IgD-negative memory B cell (primary cell): ENCODE measurements around the gene CAVIN4. TPM values are rescaled to one million over a fixed set of nuclear protein-coding genes. Genes with fewer than 3 reads are reported as not detected.

ENCODE experiments used
- H3K27ac Mint-ChIP-seq, 3 donors: one replicate each; pipeline ENCODE4 v1.8.0; 2020 to 2022; ENCODE audit warnings: mild to moderate bottlenecking in 3 of 3, mixed read lengths in 3 of 3, moderate library complexity in 1 of 3
- H3K27me3 Mint-ChIP-seq: one replicate; pipeline ENCODE4 v1.8.0; 2021; ENCODE audit warnings: mixed read lengths
- H3K36me3 Mint-ChIP-seq: one replicate; pipeline ENCODE4 v1.8.0; 2020; ENCODE audit warnings: mild to moderate bottlenecking, mixed read lengths
- H3K4me1 Mint-ChIP-seq, 3 donors: one replicate each; pipeline ENCODE4 v1.8.0; 2020 to 2022; ENCODE audit warnings: mixed read lengths in 3 of 3, mild to moderate bottlenecking in 1 of 3
- H3K4me3 Mint-ChIP-seq, 4 donors: one replicate each; pipeline ENCODE4 v1.8.0; 2020 to 2022; ENCODE audit warnings: mild to moderate bottlenecking in 4 of 4, mixed read lengths in 4 of 4, moderate library complexity in 3 of 4
- H3K9me3 Mint-ChIP-seq, 3 donors: one replicate each; pipeline ENCODE4 v1.8.0; 2020 to 2021; ENCODE audit warnings: mixed read lengths in 3 of 3, mild to moderate bottlenecking in 1 of 3
- polyA plus RNA-seq: library from polyadenylated mRNA; unstranded; fragments of 300-500 nt; fragmentation: Illumina TruSeq; gene quantifications from one replicate; pipeline ENCODE4 v1.2.3, GENCODE V29; 2021

The CAVIN4 gene
- polyA plus RNA-seq, 1 donor from 2014 or later: not detected

DNA sequence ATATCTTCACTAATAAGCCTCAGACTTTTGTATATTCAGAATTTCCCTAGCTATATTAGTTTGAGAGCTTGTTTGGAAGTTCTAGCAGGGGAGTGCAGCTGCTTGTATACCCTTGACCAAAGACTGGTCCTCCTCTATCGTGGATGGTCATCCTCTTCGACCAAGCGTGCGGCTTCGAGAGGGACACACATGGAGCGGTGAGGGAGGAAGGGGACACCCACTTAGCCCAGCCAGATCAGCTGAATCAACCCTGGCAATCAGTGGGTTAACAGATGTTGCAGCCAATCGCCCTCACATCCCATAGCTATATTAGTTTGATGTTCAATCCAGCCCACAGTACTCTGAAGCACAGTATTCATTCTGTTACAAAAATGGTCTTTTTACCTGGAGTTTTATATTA lies 3.2 kb downstream of the CAVIN4 start:
- peaks cover 4% of the 10 kb centered on the region for H3K27me3 Mint-ChIP-seq
- no peaks in the 10 kb centered on the region for H3K36me3 Mint-ChIP-seq
- no peak overlapping the region for H3K4me3 Mint-ChIP-seq
- no peaks in the 10 kb centered on the region for H3K4me1 Mint-ChIP-seq
- H3K27ac Mint-ChIP-seq: no peak overlapping the region
- H3K9me3 Mint-ChIP-seq: no peaks in the 10 kb centered on the region

DNA sequence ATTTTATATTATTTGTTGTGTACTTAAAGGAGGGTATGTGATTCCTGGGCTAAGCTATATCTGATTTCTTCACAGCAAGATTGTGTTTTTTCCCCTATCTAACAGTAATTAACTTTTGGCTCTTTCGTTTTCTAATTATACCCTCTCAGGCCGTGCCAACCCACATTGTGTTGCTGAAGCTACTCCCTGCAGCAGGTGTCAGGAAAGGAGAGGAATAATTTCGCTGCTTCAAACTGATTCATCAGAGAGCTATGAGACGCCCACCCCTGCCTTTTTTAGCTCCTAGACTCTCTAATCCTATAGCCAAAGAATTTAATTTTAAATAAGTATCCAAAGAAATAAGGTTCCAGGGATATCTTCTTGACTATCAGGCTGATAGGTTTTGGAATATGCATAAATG lies 3.8 kb downstream of the CAVIN4 start:
- H3K9me3 Mint-ChIP-seq: no peaks in the 10 kb centered on the region
- no peak overlapping the region for H3K27ac Mint-ChIP-seq
- no peaks in the 10 kb centered on the region for H3K4me1 Mint-ChIP-seq
- no peaks in the 10 kb centered on the region for H3K36me3 Mint-ChIP-seq
- no peak overlapping the region for H3K4me3 Mint-ChIP-seq
- peaks cover 4% of the 10 kb centered on the region for H3K27me3 Mint-ChIP-seq

DNA sequence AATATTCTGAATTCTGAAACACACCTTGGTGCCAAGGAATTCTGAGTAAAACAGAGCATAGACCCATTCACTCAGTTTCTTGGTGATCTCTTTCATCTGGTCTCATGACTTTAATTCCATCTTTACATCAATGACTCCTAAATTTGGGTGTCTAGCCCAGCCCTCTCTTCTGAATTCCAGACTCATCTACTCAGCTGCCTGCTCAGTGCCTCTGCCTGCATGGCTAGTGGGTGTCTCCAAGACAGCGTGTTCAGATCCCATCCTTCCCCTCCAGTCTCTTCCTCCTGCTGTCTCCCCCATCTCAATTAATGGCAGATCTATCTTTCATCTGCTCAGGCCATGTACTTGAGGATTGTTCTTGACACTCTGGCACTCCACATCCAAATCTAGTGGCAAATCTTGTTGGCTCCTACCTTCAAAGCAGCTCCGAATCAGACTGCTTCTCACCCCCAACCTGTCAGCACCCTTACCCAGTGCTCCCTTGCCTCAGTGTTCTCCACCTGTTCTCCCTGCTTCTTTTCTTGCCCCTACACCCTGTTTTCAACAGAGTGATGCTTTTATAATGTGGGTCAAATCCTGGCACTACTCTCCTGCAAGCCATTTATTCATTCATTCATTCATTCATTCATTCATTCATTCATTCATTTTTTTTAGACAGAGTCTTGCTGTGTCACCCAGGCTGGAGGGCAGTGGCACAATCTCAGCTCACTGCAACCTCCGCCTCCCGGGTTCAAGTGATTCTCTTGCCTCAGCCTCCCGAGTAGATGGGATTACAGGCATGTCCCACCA lies 5.3 kb downstream of the CAVIN4 start:
- Mint-ChIP-seq H3K27me3 (peaks cover 4% of the 10 kb centered on the region), H3K27ac (no peak overlapping the region), H3K9me3 (no peaks in the 10 kb centered on the region), H3K4me3 (no peak overlapping the region), H3K36me3 (no peaks in the 10 kb centered on the region), H3K4me1 (no peaks in the 10 kb centered on the region)

DNA sequence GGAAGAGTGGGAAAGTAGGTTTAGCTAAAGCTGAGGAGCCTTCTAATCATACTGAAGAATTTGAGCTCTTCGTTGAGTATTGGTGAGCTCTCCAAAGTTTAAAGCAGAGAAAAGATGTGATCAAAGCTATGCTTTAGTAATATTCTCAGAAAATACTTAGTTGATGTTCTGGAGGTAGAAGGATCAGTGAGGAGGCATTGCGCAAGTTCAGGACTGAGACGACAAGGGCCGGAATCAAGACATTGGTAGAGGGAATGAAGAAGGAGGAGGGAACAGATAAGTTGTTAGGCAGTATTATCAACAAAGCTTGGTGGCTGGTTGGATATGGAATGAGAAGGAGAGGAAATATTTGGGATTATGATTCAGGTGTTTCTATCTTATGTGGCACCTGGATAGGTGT lies 7.1 kb downstream of the CAVIN4 start:
- Mint-ChIP-seq H3K27ac (no peak overlapping the region), H3K4me3 (no peak overlapping the region), H3K36me3 (no peaks in the 10 kb centered on the region), H3K4me1 (no peaks in the 10 kb centered on the region), H3K27me3 (peaks cover 4% of the 10 kb centered on the region), H3K9me3 (no peaks in the 10 kb centered on the region)

DNA sequence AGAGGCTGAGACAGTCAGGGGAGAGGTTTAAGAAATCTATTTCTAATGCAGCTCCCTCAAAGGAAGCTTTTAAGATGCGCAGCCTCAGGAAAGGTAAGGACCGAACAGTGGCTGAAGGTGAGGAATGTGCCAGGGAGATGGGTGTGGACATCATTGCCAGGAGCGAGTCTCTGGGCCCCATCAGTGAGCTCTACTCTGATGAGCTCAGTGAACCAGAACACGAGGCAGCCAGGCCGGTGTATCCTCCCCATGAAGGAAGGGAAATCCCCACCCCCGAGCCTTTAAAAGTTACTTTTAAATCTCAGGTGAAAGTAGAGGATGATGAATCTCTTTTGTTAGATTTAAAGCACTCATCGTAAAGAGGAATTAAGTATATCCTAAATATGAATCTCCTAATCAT lies 8.2 kb downstream of the CAVIN4 start:
- H3K36me3 Mint-ChIP-seq: no peaks in the 10 kb centered on the region
- no peak overlapping the region for H3K27ac Mint-ChIP-seq
- H3K27me3 Mint-ChIP-seq: peaks cover 4% of the 10 kb centered on the region
- H3K9me3 Mint-ChIP-seq: no peaks in the 10 kb centered on the region
- H3K4me1 Mint-ChIP-seq: no peaks in the 10 kb centered on the region
- H3K4me3 Mint-ChIP-seq: no peak overlapping the region

DNA sequence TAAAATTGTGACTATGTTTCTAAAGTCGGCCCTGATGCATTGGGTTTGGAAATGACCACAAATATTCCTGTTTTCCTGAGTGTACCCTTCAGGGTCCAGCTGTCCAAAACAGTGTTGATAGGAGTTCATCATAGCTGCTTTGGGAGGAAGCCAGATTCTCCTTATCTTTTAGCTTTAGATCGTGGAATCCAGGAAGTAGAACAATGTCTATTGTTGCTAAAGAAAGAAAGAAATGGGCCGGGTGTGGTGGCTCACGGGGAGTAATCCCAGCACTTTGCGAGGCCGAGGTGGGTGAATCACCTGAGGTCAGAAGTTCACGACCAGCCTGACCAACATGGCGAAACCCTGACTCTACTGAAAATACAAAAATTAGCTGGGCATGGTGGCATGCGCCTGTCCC lies 9.5 kb downstream of the CAVIN4 start:
- peaks cover under 1% of the 10 kb centered on the region for H3K27me3 Mint-ChIP-seq
- no peaks in the 10 kb centered on the region for H3K4me1 Mint-ChIP-seq
- H3K4me3 Mint-ChIP-seq: no peak overlapping the region
- no peaks in the 10 kb centered on the region for H3K36me3 Mint-ChIP-seq
- H3K27ac Mint-ChIP-seq: no peak overlapping the region
- H3K9me3 Mint-ChIP-seq: no peaks in the 10 kb centered on the region

DNA sequence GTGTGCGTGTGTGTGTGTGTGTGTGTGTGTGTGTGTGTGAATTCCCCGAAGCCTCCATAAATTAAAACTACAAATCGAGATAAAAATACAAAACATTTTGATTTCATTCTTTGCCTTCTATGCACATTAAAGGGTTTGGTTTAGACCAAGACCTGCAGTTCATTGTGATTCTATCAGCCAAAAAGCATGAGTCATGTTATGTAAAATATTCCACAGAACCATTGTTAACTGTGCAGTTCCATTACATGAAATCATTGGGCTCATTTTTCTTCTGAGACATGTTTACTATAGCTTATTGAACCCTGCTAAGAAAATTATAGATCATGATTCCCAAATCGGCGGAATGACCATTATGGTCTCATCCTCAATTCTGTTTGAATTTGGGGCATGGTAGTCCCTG lies 11.7 kb downstream of the CAVIN4 start:
- no peaks in the 10 kb centered on the region for H3K9me3 Mint-ChIP-seq
- no peaks in the 10 kb centered on the region for H3K4me1 Mint-ChIP-seq
- no peaks in the 10 kb centered on the region for H3K36me3 Mint-ChIP-seq
- H3K27ac Mint-ChIP-seq: no peak overlapping the region
- H3K27me3 Mint-ChIP-seq: no peaks in the 10 kb centered on the region
- no peak overlapping the region for H3K4me3 Mint-ChIP-seq

DNA sequence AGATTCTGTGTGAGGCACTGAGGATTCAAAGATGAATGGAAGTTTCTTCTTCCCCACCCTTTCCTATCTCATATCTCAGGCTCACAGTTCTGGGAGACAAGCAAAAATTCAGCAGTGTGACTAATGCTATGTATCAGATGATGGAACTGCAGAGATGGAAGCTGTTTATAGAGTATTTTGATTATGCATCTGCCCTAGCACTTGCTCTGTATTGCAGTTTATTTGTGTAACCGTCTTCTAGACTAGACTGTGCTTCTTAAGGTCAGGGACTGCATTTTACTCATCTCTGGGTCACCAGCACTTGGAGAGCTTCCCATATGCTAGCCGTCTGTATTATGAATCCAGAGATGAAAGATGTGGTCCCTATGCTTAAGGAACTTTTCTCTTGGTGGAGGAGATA lies 12.6 kb downstream of the CAVIN4 start:
- no peak overlapping the region for H3K4me3 Mint-ChIP-seq
- no peaks in the 10 kb centered on the region for H3K27me3 Mint-ChIP-seq
- H3K27ac Mint-ChIP-seq: no peak overlapping the region
- H3K9me3 Mint-ChIP-seq: no peaks in the 10 kb centered on the region
- no peaks in the 10 kb centered on the region for H3K36me3 Mint-ChIP-seq
- H3K4me1 Mint-ChIP-seq: peaks cover 0 to 1% (median 0%) of the 10 kb centered on the region in 3 donors

DNA sequence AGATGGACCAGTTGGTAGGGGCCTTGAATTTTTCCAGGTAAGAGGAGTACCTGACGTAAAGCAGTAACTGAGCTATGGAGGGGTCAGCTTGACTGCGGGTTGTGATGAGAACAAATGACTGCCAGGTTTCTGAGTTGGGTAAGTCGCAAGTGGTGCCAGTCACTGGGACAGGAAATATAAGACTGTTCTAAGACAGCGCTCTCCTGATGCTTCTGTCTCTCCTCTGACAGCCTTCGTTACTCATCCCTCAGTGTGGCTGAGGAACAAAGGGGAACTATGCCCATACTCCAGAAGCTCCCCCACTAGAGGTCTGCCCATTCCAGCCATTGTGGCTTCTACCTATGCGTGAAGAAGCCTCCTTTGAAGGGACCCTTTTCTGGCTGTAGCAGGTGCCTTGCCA lies 13.3 kb downstream of the CAVIN4 start:
- Mint-ChIP-seq H3K9me3 (no peaks in the 10 kb centered on the region), H3K36me3 (no peaks in the 10 kb centered on the region), H3K27me3 (no peaks in the 10 kb centered on the region), H3K4me1 (peaks cover 0 to 7% (median 5%) of the 10 kb centered on the region in 3 donors), H3K27ac (no peak overlapping the region), H3K4me3 (no peak overlapping the region)

DNA sequence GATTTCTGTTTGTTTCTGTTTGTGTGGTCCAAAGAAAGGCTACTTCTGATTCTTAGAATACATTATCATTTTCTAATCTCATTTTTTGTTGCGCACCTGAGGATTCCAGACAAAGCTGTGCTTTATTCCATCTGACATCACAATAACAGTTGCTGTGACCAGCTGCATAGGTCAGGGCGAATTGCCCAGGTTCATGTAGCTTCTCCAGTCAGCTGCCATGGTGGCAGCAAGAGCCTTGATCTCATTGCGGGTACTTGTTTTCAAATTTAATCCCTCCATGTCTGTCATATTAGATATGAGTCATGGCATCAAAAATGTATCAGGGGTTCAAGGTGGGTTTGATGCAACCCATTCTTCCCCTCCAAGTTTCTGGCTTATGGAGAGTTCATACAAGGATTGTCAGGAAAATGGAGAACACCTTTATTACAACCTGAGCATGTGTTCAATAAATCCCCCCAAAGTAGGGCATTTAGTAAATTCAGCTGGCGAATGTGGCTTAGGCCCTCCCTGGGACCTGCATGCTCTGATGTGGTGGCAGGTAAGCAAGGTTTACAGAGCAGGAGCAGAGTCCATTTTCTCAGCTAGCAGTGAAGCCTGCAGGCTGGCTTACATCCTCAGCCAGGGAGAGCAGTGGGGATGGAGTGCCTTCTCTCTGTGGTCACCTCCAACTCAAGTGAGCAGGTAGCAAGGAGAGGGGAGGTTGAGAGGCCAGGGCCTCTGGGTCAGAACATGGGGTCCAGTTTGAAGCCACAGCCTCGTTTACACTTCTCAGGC lies 13.9 kb downstream of the CAVIN4 start:
- Mint-ChIP-seq H3K27ac (no peak overlapping the region), H3K4me1 (peaks cover 1 to 9% (median 5%) of the 10 kb centered on the region in 3 donors), H3K9me3 (no peaks in the 10 kb centered on the region), H3K4me3 (no peak overlapping the region), H3K27me3 (no peaks in the 10 kb centered on the region), H3K36me3 (no peaks in the 10 kb centered on the region)

DNA sequence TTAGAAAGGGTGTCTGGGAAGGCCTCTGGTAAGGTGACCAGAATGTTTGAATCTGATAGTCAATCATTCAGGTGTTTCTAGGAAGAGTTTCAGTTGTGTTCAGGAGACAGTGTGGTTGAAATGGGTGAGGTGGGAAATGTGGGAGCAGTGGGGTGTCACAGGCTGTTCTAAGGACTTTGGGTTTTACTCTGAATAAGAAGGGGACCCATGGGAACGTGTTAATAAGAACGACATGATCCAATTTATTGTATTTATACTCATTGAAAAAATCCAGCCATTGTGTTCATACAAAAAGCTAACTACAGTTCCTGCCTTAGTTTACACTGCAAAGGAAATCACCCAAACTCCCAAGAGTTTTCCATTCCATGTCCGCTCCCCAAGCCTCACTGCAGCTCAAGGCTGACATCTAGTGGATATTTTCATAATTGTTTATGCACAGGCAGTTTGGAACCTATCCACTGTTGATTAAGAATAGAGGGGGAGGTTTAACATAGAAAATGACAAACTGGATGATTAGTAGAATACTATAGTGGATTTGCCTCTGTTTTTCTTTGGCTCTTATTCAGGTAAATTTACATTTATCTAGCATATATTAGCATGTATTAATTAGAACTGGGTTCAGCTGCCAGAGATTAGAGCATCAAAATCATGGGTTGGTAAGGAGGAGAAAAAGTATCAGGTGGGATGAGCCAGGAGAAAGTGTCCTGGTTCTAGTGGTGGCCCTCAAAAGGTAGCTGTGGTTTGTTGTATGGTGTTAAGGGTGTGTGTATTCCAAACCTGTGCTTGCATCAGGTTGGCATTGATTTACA lies 17.7 kb downstream of the CAVIN4 start:
- peak overlapping the region in 2 of 4 donors; percentile 12 to 53 for H3K4me3 Mint-ChIP-seq
- H3K9me3 Mint-ChIP-seq: no peaks in the 10 kb centered on the region
- H3K36me3 Mint-ChIP-seq: no peaks in the 10 kb centered on the region
- H3K27me3 Mint-ChIP-seq: no peaks in the 10 kb centered on the region
- H3K27ac Mint-ChIP-seq: no peak overlapping the region
- peaks cover 14 to 23% (median 21%) of the 10 kb centered on the region in 3 donors for H3K4me1 Mint-ChIP-seq

DNA sequence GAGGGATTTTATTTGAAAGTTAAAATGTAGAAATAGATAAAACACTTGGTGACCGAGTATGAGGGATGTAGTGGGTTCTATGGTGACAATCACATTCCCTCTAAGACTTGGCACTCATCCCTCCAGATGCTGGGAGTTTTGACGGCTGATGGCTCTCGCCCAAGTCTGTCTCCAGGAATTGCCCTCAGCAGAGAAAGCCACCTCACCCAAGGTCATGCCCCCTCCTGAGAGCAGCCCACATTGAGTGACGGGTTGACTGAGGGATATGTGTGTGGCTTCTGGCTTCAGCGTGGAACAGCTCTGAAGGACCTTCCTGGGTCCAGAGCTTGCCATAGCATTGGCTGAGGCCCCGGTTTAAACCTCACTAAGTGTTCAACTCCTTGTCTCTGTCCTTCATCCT lies 19.4 kb downstream of the CAVIN4 start:
- Mint-ChIP-seq H3K4me1 (peaks cover 14 to 23% (median 21%) of the 10 kb centered on the region in 3 donors), H3K9me3 (no peaks in the 10 kb centered on the region), H3K4me3 (peak overlapping the region in 3 of 4 donors; percentile 51 to 91 (median 68)), H3K27me3 (no peaks in the 10 kb centered on the region), H3K36me3 (no peaks in the 10 kb centered on the region), H3K27ac (peak overlapping the region in 2 of 3 donors; percentile 2 to 67)

DNA sequence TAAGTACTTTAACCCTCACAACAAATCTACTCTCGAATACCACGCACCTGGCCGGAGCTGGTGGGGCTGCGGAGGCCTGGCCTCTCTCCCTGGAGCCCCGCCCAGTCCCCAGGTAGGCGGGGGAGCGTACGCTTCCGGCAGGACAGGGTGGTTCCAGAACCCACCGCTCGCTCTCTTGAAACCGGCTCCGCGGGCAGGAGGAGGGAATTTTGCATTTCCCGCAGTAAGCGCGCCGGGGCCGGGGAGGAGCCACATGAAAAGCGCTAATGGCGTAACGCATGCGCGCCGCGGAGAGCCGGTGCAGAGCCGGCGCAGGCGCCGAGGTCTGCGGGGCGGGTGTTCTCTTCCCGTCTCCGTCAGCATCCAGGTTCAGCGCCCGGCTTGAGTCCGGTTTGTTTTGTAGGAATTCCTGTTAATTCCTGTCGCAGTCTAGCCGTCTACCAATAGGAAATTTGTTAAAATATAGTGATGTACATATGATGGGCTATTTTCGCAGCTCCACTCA lies 20.8 kb downstream of the CAVIN4 start:
- Mint-ChIP-seq H3K9me3 (no peaks in the 10 kb centered on the region), H3K36me3 (no peaks in the 10 kb centered on the region), H3K27me3 (peaks cover under 1% of the 10 kb centered on the region), H3K4me1 (peaks cover 14 to 23% (median 21%) of the 10 kb centered on the region in 3 donors), H3K4me3 (peak overlapping the region; percentile 68 to 91 (median 86)), H3K27ac (peak overlapping the region in 1 of 3 donors; percentile 78)

DNA sequence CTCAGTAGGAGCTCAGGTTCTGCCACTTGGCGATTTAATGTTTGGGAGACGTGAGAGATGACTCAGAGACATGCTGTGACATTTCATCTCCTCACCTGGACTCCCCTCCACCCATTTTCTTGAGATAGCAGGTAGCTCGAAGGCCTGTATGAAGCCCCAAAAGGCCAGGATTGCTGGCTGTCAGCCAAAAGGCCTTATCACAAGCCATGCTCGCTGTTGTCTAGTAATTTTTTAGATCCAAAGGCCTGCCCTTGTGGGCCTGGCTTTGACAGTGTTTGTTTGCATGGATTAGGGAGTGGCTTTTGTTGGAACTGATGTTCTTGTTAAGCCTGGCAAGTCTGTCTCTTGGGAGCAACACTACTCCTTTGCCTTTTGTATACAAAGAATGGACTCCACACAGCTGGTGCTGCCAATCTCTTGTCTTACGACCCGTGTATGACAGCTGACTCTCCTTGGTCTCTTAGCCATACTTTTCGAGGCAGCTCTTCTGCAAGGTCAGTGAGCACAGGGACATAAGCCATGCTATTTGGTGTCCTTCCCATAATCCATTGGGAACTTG lies 22.7 kb downstream of the CAVIN4 start:
- H3K4me1 Mint-ChIP-seq: peaks cover 14 to 21% (median 20%) of the 10 kb centered on the region in 3 donors
- peaks cover 2% of the 10 kb centered on the region for H3K27me3 Mint-ChIP-seq
- peak overlapping the region in 1 of 3 donors; percentile 74 for H3K27ac Mint-ChIP-seq
- H3K9me3 Mint-ChIP-seq: no peaks in the 10 kb centered on the region
- H3K4me3 Mint-ChIP-seq: peak overlapping the region in 2 of 4 donors; percentile 43 to 48
- no peaks in the 10 kb centered on the region for H3K36me3 Mint-ChIP-seq
